H1 (cell line): ENCODE results near the gene PLEKHS1. TPM values are rescaled to one million over a fixed set of nuclear protein-coding genes. Genes with fewer than 3 reads are reported as not detected.

Experiments used
- CTCF ChIA-PET: fragments of 300-600 bp; sonication (Branson Sonifier 250); formaldehyde crosslinking; loops from one replicate; lab custom pipeline; 2021; ENCODE audit not compliant: partially characterized antibody; lab: Charles Lee
- POLR2A ChIA-PET: fragments of 300-600 bp; sonication (Branson Sonifier 250); formaldehyde crosslinking; loops from one replicate; lab custom pipeline; 2021; ENCODE audit warnings: inconsistent platforms; ENCODE audit not compliant: partially characterized antibody; lab: Charles Lee
- DNase-seq, 2 experiments: peaks; one replicate each; pipeline versions ENCODE4 v3.0.0 to v3.0.0-alpha.2; 2010 to 2022; ENCODE audit warnings: low spot score in 2 of 2, low read depth in 1 of 2, mixed read lengths in 1 of 2
- FAIRE-seq: peaks from 2 replicates; lab custom pipeline; 2011; peaks lifted over from hg19 to GRCh38; lab: Jason Lieb, UNC
- H2AFZ ChIP-seq: 2 replicates; pipeline ENCODE4 v1.8.1; 2012; ENCODE audit warnings: low read length, inconsistent platforms
- H2AK5ac ChIP-seq: 2 replicates; pipeline ENCODE4 v1.6.1; 2013; ENCODE audit warnings: low read depth, low read length
- H2BK120ac ChIP-seq: replicated peaks from 2 replicates; pipeline ENCODE3; 2013; ENCODE audit warnings: low read depth, low read length, inconsistent platforms
- H2BK12ac ChIP-seq: 2 replicates; pipeline ENCODE4 v1.6.1; 2013; ENCODE audit warnings: low read depth, low read length
- H2BK15ac ChIP-seq: 2 replicates; pipeline ENCODE4 v1.6.1; 2013; ENCODE audit warnings: low read length
- H2BK20ac ChIP-seq: 2 replicates; pipeline ENCODE4 v1.6.1; 2013; ENCODE audit warnings: low read length
- H2BK5ac ChIP-seq: 2 replicates; pipeline ENCODE4 v1.6.1; 2013; ENCODE audit warnings: low read depth, low read length
- H3K14ac ChIP-seq: 2 replicates; pipeline ENCODE4 v1.6.1; 2013; ENCODE audit warnings: inconsistent platforms; ENCODE audit not compliant: insufficient read length
- H3K18ac ChIP-seq: 2 replicates; pipeline ENCODE4 v1.6.1; 2013; ENCODE audit warnings: low read length; ENCODE audit errors: extremely low read depth
- H3K23ac ChIP-seq: 2 replicates; pipeline ENCODE4 v1.6.1; 2013; ENCODE audit warnings: inconsistent platforms; ENCODE audit not compliant: insufficient read length
- H3K23me2 ChIP-seq: 2 replicates; pipeline ENCODE4 v1.6.1; 2013; ENCODE audit warnings: low read depth, low read length
- H3K27ac ChIP-seq: 2 replicates; pipeline ENCODE4 v1.6.1; 2011; ENCODE audit warnings: low read depth, low read length, inconsistent platforms
- H3K27me3 ChIP-seq, 4 experiments: replicated peaks in 1 of 4; 1 replicate in 1 of 4; 2 replicates in 3 of 4; pipeline versions ENCODE4 v1.6.1 to v1.8.1; 2011 to 2013; ENCODE audit warnings: low read length in 3 of 4, mild to moderate bottlenecking in 3 of 4, inconsistent platforms in 2 of 4, mixed read lengths in 2 of 4, moderate library complexity in 1 of 4; ENCODE audit not compliant: control insufficient read depth in 3 of 4, insufficient read depth in 3 of 4; ENCODE audit errors: extremely low read depth in 1 of 4
- H3K36me3 ChIP-seq, 4 experiments: 2 replicates each; pipeline versions ENCODE4 v1.6.1 to v1.8.1; 2011 to 2013; ENCODE audit warnings: mild to moderate bottlenecking in 4 of 4, low read length in 3 of 4, moderate library complexity in 2 of 4, control low read depth in 1 of 4, inconsistent platforms in 1 of 4; ENCODE audit not compliant: insufficient read depth in 4 of 4, control insufficient read depth in 2 of 4
- H3K4ac ChIP-seq: replicated peaks from 2 replicates; pipeline ENCODE3; 2013; ENCODE audit warnings: low read length, low read depth, mixed read lengths, inconsistent platforms; ENCODE audit not compliant: insufficient read length
- H3K4me1 ChIP-seq, 4 experiments: replicated peaks in 1 of 4; 1 replicate in 1 of 4; 2 replicates in 3 of 4; pipeline versions ENCODE4 v1.6.1 to v1.8.1; 2011 to 2013; ENCODE audit warnings: low read length in 3 of 4, inconsistent platforms in 2 of 4, mixed read lengths in 1 of 4; ENCODE audit not compliant: insufficient read depth in 4 of 4, control insufficient read depth in 3 of 4
- H3K4me2 ChIP-seq, 2 experiments: 2 replicates each; pipeline versions ENCODE4 v1.6.1 to v1.8.1; 2011 to 2013; ENCODE audit warnings: low read depth in 2 of 2, low read length in 2 of 2, control low read depth in 1 of 2, inconsistent platforms in 1 of 2, mild to moderate bottlenecking in 1 of 2; ENCODE audit not compliant: insufficient read depth in 1 of 2
- H3K4me3 ChIP-seq, 4 experiments: fragments of 200-600, 300-600 bp in 1 of 4; sonication (generic), shearing (Covaris generic), sonication (Bioruptor Twin) in 1 of 4; 2 replicates each; pipeline versions ENCODE4 v1.5.1 to v1.8.1; 2011 to 2016; ENCODE audit warnings: low read length in 4 of 4, low read depth in 3 of 4, control low read depth in 2 of 4, inconsistent platforms in 2 of 4, mild to moderate bottlenecking in 2 of 4, mixed read lengths in 1 of 4, moderate library complexity in 1 of 4; ENCODE audit not compliant: insufficient read depth in 2 of 4; ENCODE audit errors: extremely low read depth in 1 of 4
- H3K56ac ChIP-seq: replicated peaks from 2 replicates; pipeline ENCODE3; 2013; ENCODE audit warnings: low read depth, mild to moderate bottlenecking, mixed read lengths, low read length, inconsistent platforms; ENCODE audit not compliant: insufficient read length
- H3K79me1 ChIP-seq: 2 replicates; pipeline ENCODE4 v1.6.1; 2013; ENCODE audit warnings: low read depth, low read length, control low read depth
- H3K79me2 ChIP-seq, 2 experiments: 2 replicates each; pipeline versions ENCODE4 v1.6.1 to v1.8.1; 2012 to 2013; ENCODE audit warnings: low read length in 2 of 2, mild to moderate bottlenecking in 2 of 2, inconsistent platforms in 1 of 2; ENCODE audit not compliant: insufficient read depth in 2 of 2, control insufficient read depth in 1 of 2
- H3K9ac ChIP-seq, 4 experiments: replicated peaks in 1 of 4; 1 replicate in 1 of 4; 2 replicates in 3 of 4; pipeline versions ENCODE4 v1.6.1 to v1.8.1; 2011 to 2013; ENCODE audit warnings: low read depth in 3 of 4, low read length in 3 of 4, control low read depth in 2 of 4, mild to moderate bottlenecking in 2 of 4, moderate library complexity in 2 of 4, inconsistent platforms in 1 of 4; ENCODE audit errors: extremely low read depth in 1 of 4
- H3K9me3 ChIP-seq, 2 experiments: 2 replicates each; pipeline versions ENCODE4 v1.6.1 to v1.8.1; 2012 to 2013; ENCODE audit warnings: mild to moderate bottlenecking in 2 of 2, moderate library complexity in 2 of 2, control low read depth in 1 of 2, inconsistent platforms in 1 of 2, low read depth in 1 of 2, low read length in 1 of 2, mixed read lengths in 1 of 2; ENCODE audit not compliant: insufficient read depth in 2 of 2
- H4K20me1 ChIP-seq, 2 experiments: replicated peaks in 1 of 2; 2 replicates each; pipeline versions ENCODE3 to v1.8.1; 2011 to 2013; ENCODE audit warnings: inconsistent platforms in 2 of 2, low read length in 2 of 2, mild to moderate bottlenecking in 1 of 2; ENCODE audit not compliant: insufficient read depth in 2 of 2, control insufficient read depth in 1 of 2
- H4K5ac ChIP-seq: 2 replicates; pipeline ENCODE4 v1.6.1; 2013; ENCODE audit warnings: low read length, low read depth, mixed read lengths, inconsistent platforms; ENCODE audit not compliant: insufficient read length
- H4K8ac ChIP-seq: 2 replicates; pipeline ENCODE4 v1.8.0; 2013; ENCODE audit warnings: mild to moderate bottlenecking, moderate library complexity, low read length, inconsistent platforms; ENCODE audit not compliant: insufficient read depth; ENCODE audit errors: extremely low read depth
- H4K91ac ChIP-seq: replicated peaks from 2 replicates; pipeline ENCODE3; 2013; ENCODE audit warnings: low read length, mixed read lengths, inconsistent platforms; ENCODE audit not compliant: insufficient read length
- CHD1 ChIP-seq: IDR thresholded peaks from 2 replicates; pipeline ENCODE4 v1.6.1; 2012; ENCODE audit warnings: low read depth, low read length, improper control_type of control experiment
- CTCF ChIP-seq, 3 experiments: IDR thresholded peaks; 1 replicate in 2 of 3; 2 replicates in 1 of 3; pipeline versions ENCODE4 v1.5.1 to v1.6.1; 2011; ENCODE audit warnings: low read length in 3 of 3, mild to moderate bottlenecking in 3 of 3, inconsistent platforms in 2 of 3, low read depth in 1 of 3, moderate library complexity in 1 of 3; ENCODE audit not compliant: insufficient read depth in 1 of 3; ENCODE audit errors: control extremely low read depth in 1 of 3
- MAFK ChIP-seq: IDR thresholded peaks from 2 replicates; pipeline ENCODE4 v1.6.1; 2012; ENCODE audit warnings: low read depth, mild to moderate bottlenecking, improper control_type of control experiment, low read length
- RAD21 ChIP-seq, 2 experiments: IDR thresholded peaks in 1 of 2; conservative IDR thresholded peaks in 1 of 2; 2 replicates each; pipeline ENCODE4 v1.6.1; 2011; ENCODE audit warnings: low read depth in 2 of 2, low read length in 2 of 2, improper control_type of control experiment in 1 of 2, inconsistent platforms in 1 of 2, mild to moderate bottlenecking in 1 of 2, moderate library complexity in 1 of 2
- SUZ12 ChIP-seq: fragments of 200-600 bp; sonication (generic); IDR thresholded peaks from 2 replicates; pipeline ENCODE4 v1.6.1; 2012; ENCODE audit warnings: mild to moderate bottlenecking, inconsistent platforms, low read length, moderate library complexity, mixed read lengths
- TEAD4 ChIP-seq: IDR thresholded peaks from 2 replicates; pipeline ENCODE4 v1.6.1; 2012; ENCODE audit warnings: low read depth, low read length, inconsistent platforms, mixed read lengths
- WGBS, 2 experiments: shearing (Covaris generic) in 1 of 2; methylation state at CpG; one replicate each; pipeline versions ENCODE4 v1.1.6 to v1.1.7; 2013 to 2015; ENCODE audit warnings: low lambda C conversion rate in 2 of 2, mixed read lengths in 2 of 2, inconsistent platforms in 1 of 2, low coverage in 1 of 2, missing lambda C conversion rate in 1 of 2; ENCODE audit not compliant: insufficient replicate concordance in 2 of 2, insufficient coverage in 1 of 2, insufficient read length in 1 of 2; ENCODE audit errors: extremely low coverage in 1 of 2, missing lambda C conversion rate in 1 of 2; 5-methylcytosine and 5-hydroxymethylcytosine counted together
- polyA plus RNA-seq, 7 experiments: library from polyadenylated mRNA; depleted of rRNA in 3 of 7; stranded (reverse) in 5 of 7; unstranded in 2 of 7; fragments of >200 nt in 5 of 7; fragments of 200-250 nt in 2 of 7; gene quantifications; 1 replicate in 5 of 7; 2 replicates in 1 of 7; 4 replicates in 1 of 7; pipeline versions ENCODE4 v1.2.1 to v1.2.3, GENCODE V29; 2011 to 2013; ENCODE audit warnings: missing spikeins in 2 of 7, mixed read lengths in 2 of 7
- total RNA-seq: library from RNA; stranded (reverse); fragmentation: NEBNext Ultra II Directional; extraction: Animal tissue kit (Norgen Biotek cat#: 25700); gene quantifications from 2 replicates; pipeline ENCODE4 v1.2.1, GENCODE V29; 2021

Gene PLEKHS1
- total and polyA plus RNA-seq, 2 of the 8 experiments (the other 6 are each of a cell fraction or from before 2014, with no cell fraction given): not detected

GRCh38 chr10:113820507-113820906 is 69.0 kb downstream of the PLEKHS1 start:
- no peak for FAIRE-seq
- H2BK15ac ChIP-seq: no peak overlapping the region
- DNase-seq: peak in 1 of 2 experiments; percentile 74
- 0 out of 2 replicates have a peak overlapping the region, but pooled peaks have one; percentile 2 for H3K27ac ChIP-seq
- H3K23ac ChIP-seq: no peak overlapping the region
- no peak overlapping the region for H3K14ac ChIP-seq
- H2AK5ac ChIP-seq: no peak overlapping the region
- no peak overlapping the region; the same call in 1 of the 2 replicates for H2BK5ac ChIP-seq
- no peaks in the 10 kb centered on the region for H4K20me1 ChIP-seq
- POLR2A ChIA-PET: no interaction called here
- no peak overlapping the region for H3K4ac ChIP-seq
- H2BK12ac ChIP-seq: 0 out of 2 replicates have a peak overlapping the region, but pooled peaks have one; percentile 13
- no peak overlapping the region for H2AFZ ChIP-seq
- H3K4me3 ChIP-seq: no peak overlapping the region
- CTCF ChIA-PET: interaction anchor here (0.9 to 1.5 kb wide), 2 partner anchors 19 to 25 kb away, joined by 4 read pairs; no protein-coding TSS in a partner anchor
- no peaks in the 10 kb centered on the region for H3K79me1 ChIP-seq
- no peak overlapping the region for H3K9ac ChIP-seq
- H4K5ac ChIP-seq: no peak overlapping the region
- no peaks in the 10 kb centered on the region for H3K79me2 ChIP-seq
- no peak overlapping the region for H3K56ac ChIP-seq
- H2BK20ac ChIP-seq: no peak overlapping the region
- H3K18ac ChIP-seq: peak overlapping the region; percentile 56; the same call in 1 of the 2 replicates
- no peak overlapping the region for H2BK120ac ChIP-seq
- 68% methylated on average over 8 of the region's 8 CpGs; no CpG with 5 or more reads in 1 of the 2 experiments for WGBS, 2 experiments
- TF ChIP-seq CTCF (IDR thresholded peaks at IDR 0.05; ENCODE audit: control extremely low read depth in 1 of 3, insufficient read depth in 1 of 3, low read depth in 1 of 3, low read length in 3 of 3) (peak; percentile 46 to 70 (median 69)), CHD1 (no peak), MAFK (no peak), RAD21 (IDR thresholded peaks at IDR 0.05 in 1 of 2, conservative IDR thresholded peaks at IDR 0.05 in 1 of 2; ENCODE audit: low read depth in 2 of 2, low read length in 2 of 2) (peak; percentile 26 to 41; a peak in 2 of 4 replicates), SUZ12 (no peak), TEAD4 (no peak)
- TF ChIP-seq, all 59 proteins: peak for 2
- Histone ChIP-seq H3K4me1 (peaks cover 0 to 10% (median 2%) of the 10 kb centered on the region in 4 experiments; a peak in 5 of 7 replicates), H4K91ac (no peak overlapping the region), H3K27me3 (no peaks in the 10 kb centered on the region), H3K23me2 (no peaks in the 10 kb centered on the region), H3K36me3 (no peaks in the 10 kb centered on the region), H3K4me2 (no peak overlapping the region; a peak in 1 of 4 replicates), H3K9me3 (no peaks in the 10 kb centered on the region), H4K8ac (no peak overlapping the region)
